IPS-20b (cell line): ENCODE measurements around the gene TSHZ3.

Experiments
- H3K27ac ChIP-seq: one replicate; pipeline ENCODE4 v1.5.1; 2013; ENCODE audit warnings: low read length
- H3K27me3 ChIP-seq: 2 replicates; pipeline ENCODE4 v1.6.1; 2013; ENCODE audit warnings: mild to moderate bottlenecking, low read length, inconsistent platforms; ENCODE audit not compliant: insufficient read depth
- H3K36me3 ChIP-seq: 2 replicates; pipeline ENCODE4 v1.6.1; 2013; ENCODE audit warnings: low read depth, mild to moderate bottlenecking, inconsistent platforms, low read length, moderate library complexity; ENCODE audit not compliant: insufficient read depth
- H3K4me1 ChIP-seq: 2 replicates; pipeline ENCODE4 v1.6.1; 2013; ENCODE audit warnings: mild to moderate bottlenecking, control low read depth, inconsistent platforms, low read length, moderate library complexity; ENCODE audit not compliant: insufficient read depth
- H3K4me3 ChIP-seq: 2 replicates; pipeline ENCODE4 v1.5.1; 2013; ENCODE audit warnings: mild to moderate bottlenecking, low read length, inconsistent platforms
- H3K9ac ChIP-seq: 2 replicates; pipeline ENCODE4 v1.6.1; 2013; ENCODE audit warnings: low read depth, mild to moderate bottlenecking, inconsistent platforms, low read length, moderate library complexity
- H3K9me3 ChIP-seq: 2 replicates; pipeline ENCODE4 v1.6.1; 2013; ENCODE audit warnings: mild to moderate bottlenecking, low read depth, low read length, inconsistent platforms; ENCODE audit not compliant: insufficient read depth

Gene TSHZ3

GRCh38 chr19:31378404-31378803, 29.2 kb upstream of the TSHZ3 start:
- Histone ChIP-seq H3K27ac (no peak overlapping the region), H3K9ac (no peak overlapping the region), H3K4me3 (no peak overlapping the region)

GRCh38 chr19:31377736-31378135, 28.5 kb upstream of the TSHZ3 start:
- Histone ChIP-seq H3K9ac (no peak overlapping the region), H3K36me3 (no peaks in the 10 kb centered on the region), H3K27ac (no peak overlapping the region), H3K9me3 (no peaks in the 10 kb centered on the region), H3K4me3 (no peak overlapping the region), H3K4me1 (no peaks in the 10 kb centered on the region), H3K27me3 (no peaks in the 10 kb centered on the region)

More at GRCh38 chr19:31378404-31378803, 29.2 kb upstream of the TSHZ3 start:
- Histone ChIP-seq H3K27me3 (no peaks in the 10 kb centered on the region), H3K4me1 (no peaks in the 10 kb centered on the region), H3K9me3 (no peaks in the 10 kb centered on the region), H3K36me3 (no peaks in the 10 kb centered on the region)

- no peak overlapping the region for H3K27ac ChIP-seq
- H3K36me3 ChIP-seq: no peaks in the 10 kb centered on the region
- H3K4me3 ChIP-seq: no peak overlapping the region
- no peak overlapping the region for H3K9ac ChIP-seq
- no peaks in the 10 kb centered on the region for H3K27me3 ChIP-seq
- no peaks in the 10 kb centered on the region for H3K9me3 ChIP-seq
- no peaks in the 10 kb centered on the region for H3K4me1 ChIP-seq
Observed at GRCh38 chr19:31372246-31372781, 23.1 kb upstream of the TSHZ3 start.

GRCh38 chr19:31370216-31370615, 21.0 kb upstream of the TSHZ3 start:
- no peaks in the 10 kb centered on the region for H3K4me1 ChIP-seq
- H3K4me3 ChIP-seq: no peak overlapping the region
- no peaks in the 10 kb centered on the region for H3K36me3 ChIP-seq
- H3K9me3 ChIP-seq: no peaks in the 10 kb centered on the region
- no peaks in the 10 kb centered on the region for H3K27me3 ChIP-seq
- no peak overlapping the region for H3K27ac ChIP-seq
- H3K9ac ChIP-seq: no peak overlapping the region

- Histone ChIP-seq H3K36me3 (no peaks in the 10 kb centered on the region), H3K4me1 (no peaks in the 10 kb centered on the region)
Observed at GRCh38 chr19:31364963-31365362, 15.7 kb upstream of the TSHZ3 start.

GRCh38 chr19:31361728-31362127, 12.5 kb upstream of the TSHZ3 start:
- Histone ChIP-seq H3K27ac (no peak overlapping the region), H3K4me3 (no peak overlapping the region), H3K9ac (no peak overlapping the region), H3K4me1 (peaks cover 2% of the 10 kb centered on the region; the same call in 1 of the 2 replicates), H3K9me3 (no peaks in the 10 kb centered on the region), H3K27me3 (peaks cover 34% of the 10 kb centered on the region), H3K36me3 (no peaks in the 10 kb centered on the region)

More at GRCh38 chr19:31364963-31365362, 15.7 kb upstream of the TSHZ3 start:
- Histone ChIP-seq H3K4me3 (no peak overlapping the region), H3K27ac (no peak overlapping the region), H3K9ac (no peak overlapping the region), H3K27me3 (peaks cover 7% of the 10 kb centered on the region; the same call in 1 of the 2 replicates), H3K9me3 (no peaks in the 10 kb centered on the region)

- Histone ChIP-seq H3K27ac (no peak overlapping the region), H3K9me3 (no peaks in the 10 kb centered on the region; the same call in 1 of the 2 replicates), H3K36me3 (no peaks in the 10 kb centered on the region), H3K9ac (no peak overlapping the region), H3K4me1 (peaks cover 39% of the 10 kb centered on the region; the same call in 1 of the 2 replicates), H3K4me3 (no peak overlapping the region; the same call in 1 of the 2 replicates), H3K27me3 (peaks cover 79% of the 10 kb centered on the region)
Observed at GRCh38 chr19:31357315-31357673, 8.1 kb upstream of the TSHZ3 start.

GRCh38 chr19:31356587-31357314, 7.5 kb upstream of the TSHZ3 start:
- Histone ChIP-seq H3K36me3 (no peaks in the 10 kb centered on the region), H3K27ac (no peak overlapping the region), H3K4me3 (peak overlapping the region; percentile 73), H3K27me3 (peaks cover 84% of the 10 kb centered on the region), H3K9ac (peak overlapping the region; percentile 55; the same call in 1 of the 2 replicates), H3K4me1 (peaks cover 43% of the 10 kb centered on the region; the same call in 1 of the 2 replicates), H3K9me3 (no peaks in the 10 kb centered on the region; the same call in 1 of the 2 replicates)

- H3K9me3 ChIP-seq: no peaks in the 10 kb centered on the region; the same call in 1 of the 2 replicates
- peak overlapping the region; percentile 55; the same call in 1 of the 2 replicates for H3K9ac ChIP-seq
- H3K4me1 ChIP-seq: peaks cover 43% of the 10 kb centered on the region; the same call in 1 of the 2 replicates
- H3K36me3 ChIP-seq: no peaks in the 10 kb centered on the region
- peak overlapping the region; percentile 73 for H3K4me3 ChIP-seq
- peaks cover 94% of the 10 kb centered on the region for H3K27me3 ChIP-seq
- no peak overlapping the region for H3K27ac ChIP-seq
Observed at GRCh38 chr19:31355665-31356289, 6.5 kb upstream of the TSHZ3 start.

- no peak overlapping the region for H3K27ac ChIP-seq
- H3K4me3 ChIP-seq: peak overlapping the region; percentile 73
- peaks cover 88% of the 10 kb centered on the region for H3K27me3 ChIP-seq
Observed at GRCh38 chr19:31354799-31355664, 5.8 kb upstream of the TSHZ3 start.

GRCh38 chr19:31354316-31354715, 5.1 kb upstream of the TSHZ3 start:
- H3K4me1 ChIP-seq: peaks cover 43% of the 10 kb centered on the region; the same call in 1 of the 2 replicates
- H3K9me3 ChIP-seq: no peaks in the 10 kb centered on the region; the same call in 1 of the 2 replicates
- no peak overlapping the region for H3K27ac ChIP-seq
- H3K27me3 ChIP-seq: peaks cover 84% of the 10 kb centered on the region
- peak overlapping the region; percentile 73 for H3K4me3 ChIP-seq
- H3K9ac ChIP-seq: no peak overlapping the region
- no peaks in the 10 kb centered on the region for H3K36me3 ChIP-seq

More at GRCh38 chr19:31354799-31355664, 5.8 kb upstream of the TSHZ3 start:
- H3K4me1 ChIP-seq: peaks cover 43% of the 10 kb centered on the region; the same call in 1 of the 2 replicates
- H3K9me3 ChIP-seq: no peaks in the 10 kb centered on the region; the same call in 1 of the 2 replicates
- H3K9ac ChIP-seq: peak overlapping the region; percentile 58; the same call in 1 of the 2 replicates
- H3K36me3 ChIP-seq: no peaks in the 10 kb centered on the region
